Motor neuron (in vitro differentiated cells): Measurements from ENCODE around the gene ZNRF1. TPM values are rescaled to one million over a fixed set of nuclear protein-coding genes. Genes with fewer than 3 reads are reported as not detected.
"Not testable (repeated sequence)": the region's sequence is repeated elsewhere in the genome, so short reads cannot be mapped to it uniquely, and the experiment has no call there.

Source experiments
- ATAC-seq, 8 experiments: fragments of 200-7000 bp; cut with Tn5 transposase; replicated peaks in 6 of 8; 2 replicates each; pipeline ENCODE4 v1.8.0; 2021; ENCODE audit warnings: mild to moderate bottlenecking in 8 of 8, moderate library complexity in 8 of 8
- H3K27ac ChIP-seq, 2 donors: fragments of 250-450 bp; sonication (Bioruptor Pico); 2 replicates each; pipeline ENCODE4 v1.9.0; 2021; ENCODE audit warnings: antibody characterized with exemption in 2 of 2, mild to moderate bottlenecking in 2 of 2, moderate library complexity in 1 of 2
- H3K4me1 ChIP-seq, 2 donors: fragments of 250-450 bp; sonication (Bioruptor Pico); replicated peaks in 1 of 2; 2 replicates each; pipeline ENCODE4 v1.6.1; 2021; ENCODE audit warnings: antibody characterized with exemption in 2 of 2, mild to moderate bottlenecking in 2 of 2, moderate library complexity in 1 of 2
- H3K4me3 ChIP-seq, 5 donors: fragments of 250-450 bp; sonication (Bioruptor Pico); 2 replicates each; pipeline ENCODE4 v1.9.0; 2021; ENCODE audit warnings: antibody characterized with exemption in 5 of 5, mild to moderate bottlenecking in 5 of 5, moderate library complexity in 4 of 5
- WGBS, 10 experiments: fragments of 450-650 bp; shearing (Covaris generic); methylation state at CpG; one replicate each; pipeline ENCODE4 v1.0.0; 2022; 5-methylcytosine and 5-hydroxymethylcytosine counted together
- in situ Hi-C, 9 experiments: fragments of 400-800 bp; cut with MboI; loops; one replicate each; pipeline ENCODE4 v1.15.0; 2021; ENCODE audit warnings: low sequenced_read_pairs in 9 of 9, low pct_unique_long_range_greater_than_20kb in 2 of 9; ENCODE audit not compliant: unreplicated experiment in 9 of 9
- total RNA-seq, 8 experiments: library from RNA; unstranded; fragments of 300-600 nt; gene quantifications; 2 replicates each; pipeline versions ENCODE4 v1.2.3 to v1.2.4, GENCODE V29; 2022

ZNRF1 gene
- total RNA-seq, 8 experiments from 2014 or later = 7.7 to 20.2 (median 14.2) TPM

DNA sequence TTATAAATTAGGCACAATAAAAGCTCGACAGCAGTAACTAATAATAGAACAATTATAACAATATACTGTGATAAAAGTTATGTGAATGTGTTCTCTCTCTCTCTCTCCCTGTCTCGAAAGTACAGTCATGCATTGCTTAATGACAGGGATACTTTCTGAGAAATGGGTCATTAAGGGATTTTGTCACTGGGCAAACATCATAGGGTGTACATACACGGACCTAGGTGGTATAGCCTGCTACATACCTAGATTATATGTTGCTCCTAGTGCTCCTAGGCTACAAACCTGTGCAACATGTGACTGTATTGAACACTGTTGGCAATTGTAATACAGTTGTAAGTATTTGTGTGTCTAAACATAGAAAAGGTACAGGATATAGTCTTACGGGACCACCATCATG is 6.9 kb downstream of the ZNRF1 start:
- H3K4me3 ChIP-seq = no peak overlapping the region
- H3K4me1 ChIP-seq = peaks cover 15 to 16% of the 10 kb centered on the region in 2 donors
- WGBS, 10 experiments = 25 to 100% (median 93%) methylated on average over 1 to 4 of the region's 4 CpGs; no CpG with 5 or more reads in 1 of the 10 experiments
- no peak for ATAC-seq
- H3K27ac ChIP-seq = no peak overlapping the region
- in situ Hi-C loops = no loop called here

DNA sequence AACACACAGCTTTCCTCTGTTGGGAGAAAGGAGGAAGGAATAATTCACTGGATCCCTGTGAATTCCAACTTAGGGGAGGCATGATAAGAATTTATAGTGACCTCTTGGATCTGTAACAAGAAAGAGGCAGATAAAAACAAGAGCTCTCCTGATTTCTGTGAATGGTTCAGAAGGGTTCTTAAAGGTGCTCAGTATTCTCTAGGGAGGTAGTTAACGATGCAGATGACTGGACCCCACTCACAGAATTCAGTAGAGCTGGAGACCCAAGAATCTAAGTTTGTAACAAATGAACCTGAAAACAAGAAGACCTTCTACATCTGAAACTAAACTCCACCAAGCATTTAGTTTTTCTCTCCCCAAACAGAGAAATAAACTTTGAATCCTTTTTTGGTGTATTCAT is 8.6 kb downstream of the ZNRF1 start:
- no peak overlapping the region for H3K27ac ChIP-seq
- 83 to 100% (median 100%) methylated on average over 1 of the region's 1 CpG; no CpG with 5 or more reads in 3 of the 10 experiments for WGBS, 10 experiments
- ATAC-seq = no peak
- H3K4me1 ChIP-seq = peaks cover 13 to 15% of the 10 kb centered on the region in 2 donors
- H3K4me3 ChIP-seq = no peak overlapping the region
- in situ Hi-C loops = no loop called here

DNA sequence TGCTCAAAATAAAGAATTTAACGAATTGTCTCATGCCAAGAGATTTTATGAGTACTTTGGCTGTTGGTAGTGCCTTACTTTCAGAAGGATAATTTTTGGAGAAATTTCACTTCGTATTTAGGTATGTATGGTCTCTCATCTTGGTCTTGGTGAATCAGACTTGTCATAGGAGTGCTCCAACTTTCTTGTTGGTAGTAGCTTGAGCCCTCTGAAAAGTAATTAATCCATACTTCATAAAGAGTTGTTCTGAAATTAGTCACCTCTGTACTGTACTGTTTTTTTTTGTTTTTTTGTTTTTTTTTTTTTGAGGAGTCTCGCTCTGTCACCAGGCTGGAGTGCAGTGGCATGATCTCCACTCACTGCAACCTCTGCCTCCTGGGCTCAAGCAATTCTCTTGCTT is 11.6 kb downstream of the ZNRF1 start:
- WGBS, 10 experiments = 0 to 100% (median 86%) methylated on average over 1 to 3 of the region's 3 CpGs; no CpG with 5 or more reads in 1 of the 10 experiments
- H3K27ac ChIP-seq = no peak overlapping the region
- H3K4me1 ChIP-seq = peaks cover 12 to 14% of the 10 kb centered on the region in 2 donors
- H3K4me3 ChIP-seq = no peak overlapping the region
- no peak for ATAC-seq
- in situ Hi-C loops = no loop called here

DNA sequence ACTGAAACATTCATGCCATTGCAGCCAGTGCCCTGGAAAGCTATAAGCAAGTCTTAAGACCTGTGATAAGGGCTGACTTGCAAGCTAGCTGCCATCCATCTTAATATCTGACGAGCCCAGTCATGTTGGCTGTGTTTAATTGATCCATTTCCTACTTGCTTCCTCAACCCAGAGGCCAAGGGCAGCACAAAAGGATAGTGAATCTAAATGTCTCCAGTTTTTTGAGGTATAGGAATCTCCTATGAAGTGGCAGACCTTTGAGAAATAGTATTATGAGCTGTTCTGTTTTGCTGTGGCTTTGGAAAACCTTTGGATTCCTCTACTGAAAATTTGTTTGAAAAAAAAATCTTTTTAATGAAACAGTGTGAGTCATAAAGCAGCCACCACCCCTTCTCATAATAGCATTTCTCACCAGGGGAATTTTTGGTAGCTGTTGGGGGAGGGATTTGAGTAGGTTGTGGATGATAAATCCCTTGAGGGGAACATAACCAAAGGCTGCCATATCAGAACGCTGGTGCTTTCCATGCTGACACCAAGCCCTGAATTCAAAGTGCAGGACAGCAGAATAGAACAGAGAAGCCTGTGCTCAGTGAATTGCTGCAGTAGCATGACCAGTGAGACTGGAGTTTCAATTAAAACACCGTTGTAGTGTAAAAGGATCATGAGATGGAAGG is 12.9 kb downstream of the ZNRF1 start:
- WGBS, 10 experiments = 0 to 81% (median 31%) methylated on average over 1 to 2 of the region's 3 CpGs; no CpG with 5 or more reads in 4 of the 10 experiments
- peak overlapping the region in 1 of 2 donors; percentile 49 for H3K27ac ChIP-seq
- in situ Hi-C loops = no loop called here
- H3K4me3 ChIP-seq = no peak overlapping the region
- ATAC-seq = peak; percentile 68 to 98 (median 82)
- H3K4me1 ChIP-seq = peaks cover 12 to 14% of the 10 kb centered on the region in 2 donors

DNA sequence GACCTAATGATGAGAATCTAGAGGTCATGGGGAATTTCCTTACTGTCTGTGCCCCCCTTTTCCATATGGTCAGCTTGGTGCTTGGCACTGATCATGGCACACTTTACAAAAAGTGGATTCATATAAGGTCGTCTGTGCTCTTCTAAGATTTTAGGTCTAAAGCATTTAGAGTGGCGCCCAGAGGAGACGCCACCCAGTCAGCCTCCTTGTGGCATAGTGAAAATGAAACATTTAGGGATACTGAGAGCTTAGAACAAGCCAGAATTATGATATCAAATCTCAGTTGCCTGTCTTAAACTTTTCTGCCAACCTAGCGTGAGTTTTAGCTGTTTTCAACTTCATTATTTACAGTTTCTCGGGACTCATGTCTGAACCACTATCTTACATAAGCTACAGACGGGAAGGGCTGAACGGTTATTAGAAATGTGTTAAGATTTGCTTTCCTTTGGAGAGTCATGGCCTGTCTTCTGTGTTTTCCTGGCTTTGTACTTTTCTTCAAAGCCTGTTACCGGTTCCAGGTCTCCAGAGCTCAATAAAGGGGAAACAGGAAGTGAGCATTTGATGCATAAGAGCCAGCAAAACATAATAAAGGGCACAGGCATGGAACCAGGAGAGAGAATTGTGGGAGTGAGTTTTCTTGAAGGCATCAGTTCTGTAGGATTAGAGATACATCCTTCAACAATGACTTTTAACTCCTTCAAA is 13.7 kb downstream of the ZNRF1 start:
- Histone ChIP-seq H3K4me1 (peaks cover 12 to 14% of the 10 kb centered on the region in 2 donors), H3K27ac (peak overlapping the region in 1 of 2 donors; percentile 49), H3K4me3 (no peak overlapping the region)
- no peak for ATAC-seq
- in situ Hi-C loops = no loop called here
- 62 to 100% (median 84%) methylated on average over 2 to 7 of the region's 8 CpGs; no CpG with 5 or more reads in 1 of the 10 experiments for WGBS, 10 experiments

DNA sequence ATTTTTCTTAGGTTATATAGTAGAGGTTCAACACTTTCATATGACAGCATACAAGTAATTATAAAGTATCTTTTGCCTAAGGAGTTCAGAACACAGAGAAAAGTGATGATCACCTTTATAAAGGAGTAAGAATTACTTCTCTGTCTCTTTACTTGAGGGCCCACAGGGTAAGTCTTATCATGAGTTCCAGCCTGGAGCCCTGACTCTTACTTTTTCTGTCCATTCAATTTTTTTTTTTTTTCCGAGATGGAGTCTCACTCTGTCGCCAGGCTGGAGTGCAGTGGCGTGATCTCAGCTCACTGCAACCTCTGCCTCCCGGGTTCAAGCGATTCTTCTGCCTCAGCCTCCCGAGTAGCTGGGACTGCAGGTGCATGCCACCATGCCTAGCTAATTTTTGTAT is 14.3 kb downstream of the ZNRF1 start:
- WGBS, 10 experiments = 80 to 100% (median 100%) methylated on average over 1 to 2 of the region's 6 CpGs; no CpG with 5 or more reads in 5 of the 10 experiments
- H3K27ac ChIP-seq = not testable (repeated sequence)

DNA sequence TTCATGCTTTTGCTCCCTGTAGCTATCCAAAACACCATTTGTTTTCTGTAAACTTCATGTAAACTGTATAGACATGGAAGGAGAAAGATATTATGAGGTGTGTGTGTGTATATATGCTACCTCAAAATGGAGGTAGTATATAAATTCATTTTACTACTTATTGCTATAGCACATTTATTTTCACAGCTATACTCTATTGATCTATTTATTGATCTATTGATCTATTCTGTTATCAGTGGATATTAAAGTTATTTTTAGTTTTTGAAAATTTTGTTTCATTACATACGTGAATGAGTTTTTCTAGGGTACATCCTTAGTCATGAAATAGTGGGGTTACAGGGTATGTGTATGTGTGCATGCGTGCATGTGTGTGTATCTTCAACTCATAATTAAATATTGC is 15.5 kb downstream of the ZNRF1 start:
- no peak overlapping the region for H3K27ac ChIP-seq
- in situ Hi-C loops = no loop called here
- WGBS, 10 experiments = 89 to 100% (median 100%) methylated on average over 1 to 2 of the region's 2 CpGs; no CpG with 5 or more reads in 2 of the 10 experiments
- H3K4me3 ChIP-seq = no peak overlapping the region
- peaks cover 12 to 14% of the 10 kb centered on the region in 2 donors for H3K4me1 ChIP-seq
- no peak for ATAC-seq

More for the DNA sequence above, 14.3 kb downstream of the ZNRF1 start:
- peaks cover 12 to 14% of the 10 kb centered on the region in 2 donors for H3K4me1 ChIP-seq
- H3K4me3 ChIP-seq, ATAC-seq, in situ Hi-C loops: not testable (repeated sequence)

DNA sequence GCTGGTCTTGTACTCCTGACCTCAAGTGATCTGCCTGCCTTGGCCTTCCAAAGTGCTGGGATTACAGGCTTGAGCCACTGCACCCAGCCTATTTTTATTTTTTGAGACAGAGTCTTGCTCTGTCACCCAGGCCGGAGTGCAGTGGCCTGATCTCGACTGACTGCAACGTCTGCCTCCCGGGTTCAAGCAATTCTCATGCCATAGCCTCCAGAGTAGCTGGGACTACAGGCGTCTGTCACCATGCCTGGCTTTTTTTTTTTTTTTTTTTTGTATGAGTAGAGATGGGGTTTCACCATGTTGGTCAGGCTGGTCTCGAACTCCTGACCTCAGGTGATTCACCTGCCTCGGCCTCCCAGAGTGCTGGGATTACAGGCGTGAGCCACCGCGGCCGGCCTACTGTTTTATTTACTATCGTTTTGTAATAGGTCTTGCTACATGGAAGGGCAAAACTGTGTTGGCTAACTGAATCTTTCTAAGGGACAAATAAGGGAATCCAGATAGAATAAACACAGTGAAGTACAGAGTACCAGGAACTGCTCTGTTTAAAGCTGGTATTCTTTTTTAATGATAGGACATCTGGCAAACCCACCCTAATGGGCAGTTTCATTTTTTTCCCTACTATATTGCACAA is 17.7 kb downstream of the ZNRF1 start:
- H3K4me3 ChIP-seq, ATAC-seq, H3K27ac ChIP-seq, in situ Hi-C loops: not testable (repeated sequence)
- 73 to 100% (median 90%) methylated on average over 1 to 10 of the region's 12 CpGs; no CpG with 5 or more reads in 5 of the 10 experiments for WGBS, 10 experiments
- peaks cover 9 to 12% of the 10 kb centered on the region in 2 donors for H3K4me1 ChIP-seq

DNA sequence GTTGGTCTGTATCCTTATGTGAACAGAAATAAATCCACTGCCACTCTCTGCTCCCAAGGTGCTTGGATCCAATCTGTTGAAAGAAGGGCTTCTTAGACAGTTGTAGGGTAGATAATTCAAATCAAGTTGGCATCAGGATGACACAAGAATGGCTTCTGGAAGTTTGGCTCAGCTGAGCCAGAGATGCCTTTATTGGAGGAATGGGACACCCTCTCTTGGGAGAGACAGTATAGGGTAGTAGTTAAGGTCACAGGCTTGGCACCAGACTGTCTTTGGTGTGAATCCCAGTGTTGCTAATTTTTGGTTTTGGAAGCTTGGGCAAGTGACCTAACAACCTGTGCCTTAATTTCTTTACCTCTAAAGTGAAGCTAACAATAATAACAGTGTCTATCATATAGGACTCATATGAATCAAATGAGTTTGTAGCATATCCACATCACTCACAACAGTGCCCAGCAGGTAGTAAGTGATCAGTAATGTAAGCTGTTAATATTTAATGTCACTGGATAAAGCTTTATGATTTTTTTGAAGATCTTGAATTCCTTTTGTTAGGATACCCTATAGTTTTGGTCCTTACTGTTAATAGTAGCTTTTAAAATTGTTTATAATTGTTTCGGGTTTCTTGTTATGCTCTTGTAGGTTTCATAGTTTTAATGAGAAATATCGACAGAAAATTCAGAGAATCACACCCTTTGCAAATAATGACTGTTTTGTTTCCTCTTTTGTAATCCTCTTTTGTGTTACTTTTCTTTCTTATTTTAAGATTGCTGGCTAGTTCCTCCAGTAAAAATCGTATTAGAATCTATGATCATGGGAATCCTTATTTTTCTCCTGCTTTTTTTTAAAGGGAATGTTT is 19.1 kb downstream of the ZNRF1 start:
- Histone ChIP-seq H3K4me3 (no peak overlapping the region), H3K4me1 (no peaks in the 10 kb centered on the region), H3K27ac (no peak overlapping the region)
- in situ Hi-C loops = no loop called here
- 35 to 100% (median 73%) methylated on average over 1 to 3 of the region's 3 CpGs for WGBS, 10 experiments
- ATAC-seq = no peak

DNA sequence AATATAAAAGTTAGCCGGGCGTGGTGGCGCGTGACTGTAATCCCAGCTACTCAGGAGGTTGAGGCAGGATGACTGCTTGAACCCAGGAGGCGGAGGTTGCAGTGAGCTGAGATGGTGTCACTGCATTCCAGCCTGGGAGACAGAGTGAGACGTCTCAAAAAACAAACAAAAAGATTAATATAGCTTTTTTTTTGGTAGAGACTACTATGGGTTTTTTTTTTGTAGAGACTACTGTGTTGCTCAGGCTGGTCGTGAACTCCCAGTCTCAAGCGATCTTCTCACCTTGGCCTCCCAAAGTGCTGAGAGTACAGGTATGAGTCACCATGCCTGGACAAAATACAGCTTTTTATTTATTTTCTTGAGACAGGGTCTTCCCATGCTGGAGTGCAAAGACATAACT is 20.2 kb downstream of the ZNRF1 start:
- no peak for ATAC-seq
- 85 to 100% (median 96%) methylated on average over 1 to 7 of the region's 8 CpGs; no CpG with 5 or more reads in 2 of the 10 experiments for WGBS, 10 experiments
- H3K4me1 ChIP-seq = no peaks in the 10 kb centered on the region
- no peak overlapping the region for H3K4me3 ChIP-seq
- H3K27ac ChIP-seq = no peak overlapping the region
- in situ Hi-C loops = no loop called here

DNA sequence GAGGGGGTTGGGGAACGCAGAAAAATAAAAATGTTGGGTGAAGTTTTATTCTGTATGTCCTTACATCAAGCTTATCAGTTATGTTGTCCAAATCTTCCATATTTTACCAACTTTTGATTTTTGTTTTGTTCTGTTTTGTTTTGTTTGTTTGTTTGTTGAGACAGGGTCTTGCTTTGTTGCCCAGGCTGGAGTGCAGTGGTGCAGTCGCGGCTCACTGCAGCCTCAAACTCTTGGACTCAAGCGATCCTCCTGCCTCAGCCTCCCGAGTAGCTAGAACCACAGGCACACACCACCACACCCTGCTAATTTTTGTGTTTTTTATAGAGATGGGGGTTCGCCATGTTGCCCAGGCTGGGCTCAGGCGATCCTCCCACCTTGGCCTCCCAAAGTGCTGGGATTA is 20.8 kb downstream of the ZNRF1 start:
- H3K4me3 ChIP-seq = no peak overlapping the region
- H3K27ac ChIP-seq = no peak overlapping the region
- no peaks in the 10 kb centered on the region for H3K4me1 ChIP-seq
- in situ Hi-C loops = no loop called here
- ATAC-seq = no peak
- 85 to 100% (median 98%) methylated on average over 2 to 7 of the region's 7 CpGs; no CpG with 5 or more reads in 1 of the 10 experiments for WGBS, 10 experiments

DNA sequence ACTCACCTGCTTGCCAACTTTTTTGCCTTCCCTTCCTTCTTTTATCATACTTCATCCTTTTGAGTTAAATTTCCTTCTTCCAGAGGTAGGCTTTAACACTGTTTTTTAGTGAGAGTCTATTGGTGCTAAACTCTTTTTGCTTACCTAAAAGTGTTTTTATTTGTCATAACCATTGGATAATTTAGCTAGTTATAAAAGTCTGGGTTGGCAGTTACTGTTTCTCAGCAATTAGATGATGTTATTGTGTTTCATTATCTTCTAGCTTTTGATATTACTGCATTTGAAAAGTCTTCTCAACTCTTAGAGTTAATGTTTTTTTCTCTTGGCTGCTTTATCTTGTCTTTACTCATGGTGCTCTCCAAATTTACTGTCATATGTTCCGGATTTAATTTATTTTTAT is 22.6 kb downstream of the ZNRF1 start:
- no peak for ATAC-seq
- no peak overlapping the region for H3K4me3 ChIP-seq
- no peak overlapping the region for H3K27ac ChIP-seq
- no peaks in the 10 kb centered on the region for H3K4me1 ChIP-seq
- in situ Hi-C loops = no loop called here
- WGBS, 10 experiments = 0 to 100% (median 94%) methylated on average over 1 of the region's 1 CpG; no CpG with 5 or more reads in 1 of the 10 experiments
